PC-3 (cell line): ENCODE measurements around the gene PSMD4. TPM values are rescaled to one million over a fixed set of nuclear protein-coding genes. Genes with fewer than 3 reads are reported as not detected.

Experiments
- ATAC-seq: fragments of 200-7000 bp; cut with Tn5 transposase; 2 replicates; pipeline ENCODE4 v1.9.1; 2020; ENCODE audit warnings: mild to moderate bottlenecking, moderate library complexity
- BruUV-seq: library from RNA; stranded (reverse); fragments of 400-500 nt; replicated peaks from 2 replicates; lab custom pipeline; 2021; lab: Mats Ljungman, UMichigan
- CTCF ChIA-PET: fragments of 300-600 bp; sonication (Branson Sonifier 250); formaldehyde crosslinking; loops from one replicate; lab custom pipeline; 2022; ENCODE audit warnings: antibody characterized with exemption; lab: Charles Lee
- POLR2A ChIA-PET: fragments of 300-600 bp; sonication (Branson Sonifier 250); formaldehyde crosslinking; loops from one replicate; lab custom pipeline; 2022; ENCODE audit warnings: antibody characterized with exemption; ENCODE audit not compliant: unreplicated experiment; lab: Charles Lee
- DNase-seq: peaks from one replicate; pipeline ENCODE4 v3.0.0-alpha.2; 2015
- H2AFZ ChIP-seq: fragments of 300-600 bp; sonication (generic); 2 replicates; pipeline ENCODE4 v1.6.0; 2016; ENCODE audit warnings: antibody characterized with exemption, low read length
- H3F3A ChIP-seq: fragments of 300-600 bp; sonication (generic); one replicate; pipeline ENCODE4 v1.6.0; 2017; ENCODE audit warnings: antibody characterized with exemption, low read length, control low read depth, mild to moderate bottlenecking; ENCODE audit not compliant: unreplicated experiment
- H3K27ac ChIP-seq: fragments of 300-600 bp; sonication (generic); 2 replicates; pipeline ENCODE4 v1.5.1; 2016; ENCODE audit warnings: mild to moderate bottlenecking, low read length
- H3K27me3 ChIP-seq: fragments of 300-600 bp; sonication (generic); 2 replicates; pipeline ENCODE4 v1.6.1; 2016; ENCODE audit warnings: low read length, mixed read lengths
- H3K36me3 ChIP-seq: fragments of 300-600 bp; sonication (generic); 2 replicates; pipeline ENCODE4 v1.6.1; 2016; ENCODE audit warnings: low read depth, mixed run types, low read length, mixed read lengths
- H3K4me1 ChIP-seq: fragments of 300-600 bp; sonication (generic); 2 replicates; pipeline ENCODE4 v1.5.1; 2016; ENCODE audit warnings: low read length; ENCODE audit not compliant: insufficient read depth
- H3K4me2 ChIP-seq: fragments of 300-600 bp; sonication (generic); 2 replicates; pipeline ENCODE4 v1.6.0; 2016; ENCODE audit warnings: low read length
- H3K4me3 ChIP-seq: fragments of 300-600 bp; sonication (generic); 2 replicates; pipeline ENCODE4 v1.5.1; 2016; ENCODE audit warnings: mild to moderate bottlenecking, low read length, mixed read lengths
- H3K79me2 ChIP-seq: fragments of 300-600 bp; sonication (generic); 2 replicates; pipeline ENCODE4 v1.6.1; 2017; ENCODE audit warnings: low read length, mixed read lengths
- H3K9ac ChIP-seq: fragments of 300-600 bp; sonication (generic); 2 replicates; pipeline ENCODE4 v1.6.0; 2016; ENCODE audit warnings: mild to moderate bottlenecking, low read length
- H3K9me2 ChIP-seq: fragments of 300-600 bp; sonication (generic); replicated peaks from 2 replicates; pipeline ENCODE4 v1.6.1; 2016; ENCODE audit warnings: mixed run types, low read length, mixed read lengths
- H3K9me3 ChIP-seq: fragments of 300-600 bp; sonication (generic); 2 replicates; pipeline ENCODE4 v1.6.1; 2016; ENCODE audit warnings: low read length, mixed read lengths
- H4K20me1 ChIP-seq: fragments of 300-600 bp; sonication (generic); 2 replicates; pipeline ENCODE4 v1.6.1; 2016; ENCODE audit warnings: low read length, mixed read lengths
- EZH2 ChIP-seq: fragments of 300-600 bp; sonication (generic); IDR thresholded peaks from one replicate; pipeline ENCODE4 v1.6.1; 2017; ENCODE audit warnings: antibody characterized with exemption, mild to moderate bottlenecking, low read length; ENCODE audit not compliant: unreplicated experiment
- EZH2phosphoT487 ChIP-seq: fragments of 300-600 bp; sonication (generic); IDR thresholded peaks from 2 replicates; pipeline ENCODE4 v1.6.1; 2018; ENCODE audit warnings: mild to moderate bottlenecking, antibody characterized with exemption, low read length, borderline replicate concordance
- intact Hi-C: fragments of 100-400 bp; cut with micrococcal nuclease; formaldehyde crosslinking; loops from 2 replicates; pipeline ENCODE4 v1.9.0; 2023
- total RNA-seq: library from RNA; depleted of rRNA; stranded (reverse); fragments of >200 nt; gene quantifications from 2 replicates; pipeline ENCODE4 v1.2.3, GENCODE V29; 2014
- TF ChIP-seq, protein P1 (sequence below): fragments of 300-600 bp; sonication (generic); conservative IDR thresholded peaks from 2 replicates; pipeline ENCODE4 v1.5.1; 2017; ENCODE audit warnings: antibody characterized with exemption, low read depth, mild to moderate bottlenecking, low read length

PSMD4 gene
- total RNA-seq, 1 experiment from 2014 or later, result 404 TPM

DNA sequence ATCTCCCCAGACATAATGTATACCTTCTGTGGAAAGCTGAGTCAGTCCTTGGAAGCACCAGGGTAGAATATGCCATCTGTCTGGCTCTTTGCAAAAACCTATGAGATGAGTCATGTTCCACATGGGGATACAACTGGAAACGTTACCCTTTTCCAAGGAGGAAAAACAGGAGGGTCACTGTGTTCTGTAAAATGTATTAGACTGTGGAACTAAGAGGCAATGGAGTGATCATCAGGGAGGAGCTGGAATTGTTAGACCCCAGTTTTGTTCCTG is 16.1 kb upstream of the PSMD4 start:
- Histone ChIP-seq H3K36me3 (peaks cover 87% of the 10 kb centered on the region), H3K27me3 (no peaks in the 10 kb centered on the region), H3K4me1 (0 out of 2 replicates have a peak, but pooled peaks cover 4% of the 10 kb centered on the region), H3K27ac (no peak overlapping the region), H4K20me1 (no peaks in the 10 kb centered on the region), H2AFZ (no peak overlapping the region), H3K4me2 (no peak overlapping the region), H3K79me2 (no peaks in the 10 kb centered on the region), H3K4me3 (no peak overlapping the region), H3K9me2 (no peaks in the 10 kb centered on the region), H3K9me3 (no peaks in the 10 kb centered on the region), H3F3A (peaks cover 5% of the 10 kb centered on the region), H3K9ac (no peak overlapping the region)
- ATAC-seq, result peak; percentile 78; the same call in 1 of the 2 replicates
- TF ChIP-seq EZH2phosphoT487 (no peak), EZH2 (no peak)
- TF ChIP-seq, protein P1, sequence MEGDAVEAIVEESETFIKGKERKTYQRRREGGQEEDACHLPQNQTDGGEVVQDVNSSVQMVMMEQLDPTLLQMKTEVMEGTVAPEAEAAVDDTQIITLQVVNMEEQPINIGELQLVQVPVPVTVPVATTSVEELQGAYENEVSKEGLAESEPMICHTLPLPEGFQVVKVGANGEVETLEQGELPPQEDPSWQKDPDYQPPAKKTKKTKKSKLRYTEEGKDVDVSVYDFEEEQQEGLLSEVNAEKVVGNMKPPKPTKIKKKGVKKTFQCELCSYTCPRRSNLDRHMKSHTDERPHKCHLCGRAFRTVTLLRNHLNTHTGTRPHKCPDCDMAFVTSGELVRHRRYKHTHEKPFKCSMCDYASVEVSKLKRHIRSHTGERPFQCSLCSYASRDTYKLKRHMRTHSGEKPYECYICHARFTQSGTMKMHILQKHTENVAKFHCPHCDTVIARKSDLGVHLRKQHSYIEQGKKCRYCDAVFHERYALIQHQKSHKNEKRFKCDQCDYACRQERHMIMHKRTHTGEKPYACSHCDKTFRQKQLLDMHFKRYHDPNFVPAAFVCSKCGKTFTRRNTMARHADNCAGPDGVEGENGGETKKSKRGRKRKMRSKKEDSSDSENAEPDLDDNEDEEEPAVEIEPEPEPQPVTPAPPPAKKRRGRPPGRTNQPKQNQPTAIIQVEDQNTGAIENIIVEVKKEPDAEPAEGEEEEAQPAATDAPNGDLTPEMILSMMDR, result no peak
- CTCF ChIA-PET, result no interaction called here
- no TSS peak for BruUV-seq
- DNase-seq, result peak; percentile 38
- intact Hi-C loops, result no loop called here
- POLR2A ChIA-PET, result interaction anchor here (0.5 kb wide), 1 partner anchor 139 kb away, joined by 35 read pairs; no protein-coding TSS in a partner anchor

DNA sequence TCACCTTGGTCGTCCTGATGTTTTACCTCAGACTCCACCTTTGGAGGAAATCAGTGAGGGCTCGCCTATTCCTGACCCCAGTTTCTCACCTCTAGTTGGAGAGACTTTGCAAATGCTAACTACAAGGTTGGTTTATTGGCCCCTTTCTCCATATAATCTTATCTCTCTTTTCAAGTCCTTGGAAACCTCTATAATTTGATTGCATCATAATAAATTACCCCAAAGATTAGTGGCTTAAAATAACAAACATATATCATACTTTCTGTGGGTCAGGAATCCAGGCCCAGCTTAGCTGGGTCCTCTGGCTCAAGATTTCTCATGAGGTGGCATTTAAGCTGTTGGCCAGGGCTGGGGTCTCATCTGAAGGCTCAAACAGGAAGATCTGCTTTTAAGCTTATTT is 12.1 kb upstream of the PSMD4 start:
- no peak overlapping the region for H3K27ac ChIP-seq
- H3K9me2 ChIP-seq, result no peaks in the 10 kb centered on the region
- no peaks in the 10 kb centered on the region for H4K20me1 ChIP-seq
- ChIA-PET CTCF (interaction anchor here (0.6 kb wide), 1 partner anchor 193 kb away, joined by 3 read pairs; no protein-coding TSS in a partner anchor), POLR2A (no interaction called here)
- no peak overlapping the region for H3K4me3 ChIP-seq
- intact Hi-C loops, result no loop called here
- H3K27me3 ChIP-seq, result no peaks in the 10 kb centered on the region
- H3K79me2 ChIP-seq, result no peaks in the 10 kb centered on the region
- ATAC-seq (no peak), DNase-seq (no peak)
- no peak overlapping the region for H2AFZ ChIP-seq
- H3K4me2 ChIP-seq, result no peak overlapping the region
- TF ChIP-seq, protein P1, result no peak
- TF ChIP-seq EZH2, result no peak
- TF ChIP-seq EZH2phosphoT487, result no peak
- H3K9ac ChIP-seq, result no peak overlapping the region
- H3K36me3 ChIP-seq, result peaks cover 91% of the 10 kb centered on the region
- 0 out of 2 replicates have a peak, but pooled peaks cover 4% of the 10 kb centered on the region for H3K4me1 ChIP-seq
- H3F3A ChIP-seq, result peaks cover 5% of the 10 kb centered on the region
- no TSS peak for BruUV-seq
- H3K9me3 ChIP-seq, result no peaks in the 10 kb centered on the region

DNA sequence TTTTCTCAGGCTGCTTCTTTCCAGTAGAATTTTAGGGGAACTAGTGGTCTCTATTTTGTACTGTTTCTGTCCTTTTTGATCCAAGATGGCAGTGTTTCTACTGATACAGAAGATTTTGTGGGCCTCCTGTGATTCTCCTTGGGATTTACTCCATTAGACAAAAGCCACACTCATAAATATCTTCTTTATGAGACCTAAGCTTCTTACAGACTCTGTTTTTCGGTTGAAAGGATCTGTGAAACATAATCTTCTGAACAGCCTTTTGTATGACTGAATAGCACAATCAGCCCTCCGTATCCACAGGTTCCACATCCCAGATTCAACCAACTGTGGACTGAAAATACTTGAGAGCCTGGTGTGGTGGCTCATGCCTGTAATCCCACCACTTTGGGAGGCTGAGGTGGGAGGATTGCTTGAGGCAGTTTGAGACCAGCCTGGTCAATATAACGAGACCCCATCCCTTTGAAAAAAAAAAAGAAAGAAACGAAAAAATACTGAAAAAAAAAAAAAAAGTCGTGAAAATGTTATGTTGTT is 10.8 kb upstream of the PSMD4 start:
- Histone ChIP-seq H3K4me2 (no peak overlapping the region), H3K27ac (no peak overlapping the region), H3K4me1 (no peaks in the 10 kb centered on the region), H3K27me3 (no peaks in the 10 kb centered on the region), H3K9me2 (no peaks in the 10 kb centered on the region), H3F3A (no peaks in the 10 kb centered on the region), H3K9me3 (no peaks in the 10 kb centered on the region), H3K36me3 (peaks cover 91% of the 10 kb centered on the region), H2AFZ (no peak overlapping the region), H4K20me1 (no peaks in the 10 kb centered on the region), H3K9ac (no peak overlapping the region), H3K4me3 (no peak overlapping the region), H3K79me2 (no peaks in the 10 kb centered on the region)
- POLR2A ChIA-PET, result no interaction called here
- no peak for ATAC-seq
- TF ChIP-seq, protein P1, result no peak
- no peak for TF ChIP-seq EZH2
- no peak for TF ChIP-seq EZH2phosphoT487
- DNase-seq, result no peak
- no TSS peak for BruUV-seq
- intact Hi-C loops, result no loop called here
- CTCF ChIA-PET, result no interaction called here
